Renal cortical epithelial cell (primary cell): ENCODE measurements around the gene TMEM72. TPM values are rescaled to one million over a fixed set of nuclear protein-coding genes. Genes with fewer than 3 reads are reported as not detected.

ENCODE experiments used
- DNase-seq: peaks from one replicate; pipeline ENCODE4 v3.0.0-alpha.2; 2011; ENCODE audit warnings: low read depth
- total RNA-seq: library from RNA; depleted of rRNA; stranded (reverse); fragments of >200 nt; gene quantifications from 2 replicates; pipeline ENCODE4 v1.2.3, GENCODE V29; 2014

TMEM72 gene
- total RNA-seq, 1 donor from 2014 or later: 0.15 TPM

- no peak for DNase-seq
These were observed 69.4 kb downstream of the TMEM72 start for GRCh38 chr10:44980309-44981171.

- peak; percentile 89 for DNase-seq
These were observed 70.3 kb downstream of the TMEM72 start for GRCh38 chr10:44981172-44982113.

GRCh38 chr10:44982114-44982460, 71.0 kb downstream of the TMEM72 start:
- DNase-seq: no peak

- no peak for DNase-seq
These were observed 71.4 kb downstream of the TMEM72 start for GRCh38 chr10:44982496-44982895.

GRCh38 chr10:44983066-44983894, 72.1 kb downstream of the TMEM72 start:
- DNase-seq: no peak

- no peak for DNase-seq
These were observed 72.8 kb downstream of the TMEM72 start for GRCh38 chr10:44983895-44984278.

- no peak for DNase-seq
These were observed 73.5 kb downstream of the TMEM72 start for GRCh38 chr10:44984671-44985101.

GRCh38 chr10:44985175-44985681, 74.1 kb downstream of the TMEM72 start:
- no peak for DNase-seq

GRCh38 chr10:44986179-44986578, 75.0 kb downstream of the TMEM72 start:
- DNase-seq: no peak

Other genes with a start within 250 kb of the TMEM72 start
- gene RASSF4, start 48.5 kb downstream of the TMEM72 start, total RNA-seq: 79.1 and 155 TPM in 2 replicates
- 11.3 and 24.5 TPM in 2 replicates for gene DEPP1, start 67.5 kb downstream of the TMEM72 start, total RNA-seq
- 24.5 and 26.8 TPM in 2 replicates for gene ZNF22, start 89.6 kb downstream of the TMEM72 start, total RNA-seq